Measurements from ENCODE around the gene TTYH2.
A peak's percentile ranks its signal among the peaks of the same experiment; 100 is the strongest.
"Not testable (repeated sequence)": the region's sequence is repeated elsewhere in the genome, so short reads cannot be mapped to it uniquely, and the experiment has no call there.

The TTYH2 gene

GRCh38 chr17:74212913-74213791 is at the start of gene TTYH2:
Gene TTYH2 (plus strand): TSS chr17:74213571. CDS start chr17:74213588, 17 bp downstream.
- peak; percentile 68 for DNase-seq

GRCh38 chr17:74163836-74164235 is 49.5 kb upstream of the TTYH2 start:
- DNase-seq: no peak

GRCh38 chr17:74164446-74165045 is 48.8 kb upstream of the TTYH2 start:
- DNase-seq: no peak

GRCh38 chr17:74165797-74166365 is 47.5 kb upstream of the TTYH2 start:
- no peak for DNase-seq

GRCh38 chr17:74170924-74171323 is 42.4 kb upstream of the TTYH2 start:
- no peak for DNase-seq

GRCh38 chr17:74172700-74173099 is 40.7 kb upstream of the TTYH2 start:
- no peak for DNase-seq

- DNase-seq: no peak
These were observed 36.8 kb upstream of the TTYH2 start for GRCh38 chr17:74176546-74177001.

GRCh38 chr17:74177018-74177450 is 36.3 kb upstream of the TTYH2 start:
- DNase-seq: no peak

- DNase-seq: no peak
These were observed 33.8 kb upstream of the TTYH2 start for GRCh38 chr17:74179576-74179975.

GRCh38 chr17:74180336-74180735 is 33.0 kb upstream of the TTYH2 start:
- no peak for DNase-seq

GRCh38 chr17:74181341-74181740 is 32.0 kb upstream of the TTYH2 start:
- DNase-seq: no peak

- DNase-seq: no peak
These were observed 31.2 kb upstream of the TTYH2 start for GRCh38 chr17:74182041-74182723.

- no peak for DNase-seq
These were observed 30.0 kb upstream of the TTYH2 start for GRCh38 chr17:74183411-74183810.

GRCh38 chr17:74185571-74186185 is 27.7 kb upstream of the TTYH2 start:
- no peak for DNase-seq

GRCh38 chr17:74186498-74186897 is 26.9 kb upstream of the TTYH2 start:
- DNase-seq: no peak

GRCh38 chr17:74187761-74188160 is 25.6 kb upstream of the TTYH2 start:
- no peak for DNase-seq

- not testable (repeated sequence) for DNase-seq
These were observed 24.7 kb upstream of the TTYH2 start for GRCh38 chr17:74188687-74189086.

- no peak for DNase-seq
These were observed 23.2 kb upstream of the TTYH2 start for GRCh38 chr17:74190154-74190553.

- DNase-seq: no peak
These were observed 22.5 kb upstream of the TTYH2 start for GRCh38 chr17:74190807-74191406.

- DNase-seq: no peak
These were observed 20.2 kb upstream of the TTYH2 start for GRCh38 chr17:74192950-74193781.

- no peak for DNase-seq
These were observed 18.7 kb upstream of the TTYH2 start for GRCh38 chr17:74194682-74195081.
